ENCODE data around the gene DBN1. TPM values are rescaled to one million over a fixed set of nuclear protein-coding genes. Genes with fewer than 3 reads are reported as not detected.

The DBN1 gene
- 53.1 and 59.3 TPM in 2 replicates for total RNA-seq (2014; rRNA removed; shearing (Covaris generic))
- polyA plus RNA-seq (2014; cell fraction: nucleus; rRNA removed): 204 and 209 TPM in 2 replicates

DNA sequence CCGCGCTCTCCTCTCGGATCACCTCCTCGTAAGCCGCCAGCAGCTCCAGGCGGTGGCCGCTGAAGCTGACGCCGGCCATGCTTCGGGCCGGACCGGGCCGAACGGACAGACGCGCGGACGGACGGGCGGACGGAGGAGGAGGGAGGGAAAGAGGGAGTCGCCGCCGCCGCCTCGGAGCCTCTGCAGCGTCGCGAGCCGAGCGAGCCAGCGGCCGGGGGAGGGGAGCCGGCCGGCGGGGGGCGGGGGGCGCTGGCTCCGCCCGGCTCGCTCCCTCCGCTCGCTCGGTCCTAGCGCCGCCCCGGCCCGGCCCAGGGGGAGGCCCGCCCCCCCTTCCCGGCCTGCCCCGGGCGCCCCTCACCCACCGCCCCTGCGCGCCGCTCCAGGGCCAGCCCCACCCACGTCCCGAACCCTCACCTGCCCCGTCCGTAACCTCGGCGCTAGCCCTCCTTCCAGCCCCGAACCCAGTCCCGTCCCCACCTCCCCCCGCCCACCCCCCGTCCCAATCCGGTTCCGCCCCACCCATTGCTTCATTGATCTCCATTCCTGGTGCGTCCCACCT is at the start of gene DBN1:
Gene DBN1, minus strand, starts transcription at position 192 of the 559 bp plus-strand sequence. Its CDS starts 113 bp downstream, at position 79.
- peak; percentile 37 for DNase-seq (ENCODE audit: extremely low read depth, low read depth)

DNA sequence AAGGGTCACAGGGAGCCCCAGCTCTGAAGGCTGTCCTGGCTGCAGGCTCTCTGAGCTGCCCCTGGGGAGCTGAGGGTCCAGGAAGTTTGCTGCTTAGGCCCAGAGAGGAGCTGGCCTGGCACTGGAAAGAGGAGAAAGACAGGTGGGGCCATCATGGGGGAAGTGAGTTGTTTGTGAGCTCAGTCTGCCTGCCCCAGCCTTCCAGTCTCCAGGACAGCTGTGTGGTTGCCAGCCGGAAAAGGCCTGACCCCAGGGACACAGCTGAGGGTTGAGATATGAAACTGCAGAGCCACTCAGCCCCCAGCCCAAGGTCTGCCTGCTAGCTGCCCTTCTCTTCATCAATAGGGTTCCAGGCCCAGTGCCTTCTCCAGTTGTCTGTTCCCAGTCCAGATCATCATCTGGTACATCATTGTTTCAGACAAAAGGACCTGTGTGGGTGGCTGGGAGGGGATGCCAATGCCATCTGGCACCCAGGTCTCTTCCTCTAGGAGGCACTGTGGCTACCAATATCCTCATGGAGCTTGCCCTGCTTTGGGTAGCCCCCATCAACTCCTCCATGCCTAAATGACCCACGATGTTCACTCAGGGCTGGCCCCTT is 47.6 kb upstream of the DBN1 start:
- DNase-seq (ENCODE audit: extremely low read depth, low read depth): no peak

DNA sequence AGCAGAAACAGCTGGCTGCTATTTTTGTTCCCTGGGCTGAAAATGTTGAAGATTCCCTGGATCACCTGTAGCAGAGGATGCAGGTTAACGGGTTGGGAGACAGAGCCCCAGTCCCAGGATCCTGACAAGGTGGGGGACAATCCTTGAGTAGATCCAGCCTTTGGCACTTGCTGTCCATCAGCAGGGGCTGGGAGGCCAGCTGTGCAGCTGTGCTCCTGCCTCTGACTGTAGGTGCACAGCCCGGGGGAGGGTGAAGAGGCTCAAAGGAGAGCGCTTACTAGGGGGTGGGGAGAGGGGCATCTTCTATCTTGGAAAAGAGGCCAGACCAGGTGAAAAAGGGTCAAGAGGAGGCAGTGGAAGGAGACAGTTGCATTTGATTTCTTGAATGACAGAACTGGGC is 46.8 kb upstream of the DBN1 start:
- DNase-seq (ENCODE audit: extremely low read depth, low read depth): no peak

DNA sequence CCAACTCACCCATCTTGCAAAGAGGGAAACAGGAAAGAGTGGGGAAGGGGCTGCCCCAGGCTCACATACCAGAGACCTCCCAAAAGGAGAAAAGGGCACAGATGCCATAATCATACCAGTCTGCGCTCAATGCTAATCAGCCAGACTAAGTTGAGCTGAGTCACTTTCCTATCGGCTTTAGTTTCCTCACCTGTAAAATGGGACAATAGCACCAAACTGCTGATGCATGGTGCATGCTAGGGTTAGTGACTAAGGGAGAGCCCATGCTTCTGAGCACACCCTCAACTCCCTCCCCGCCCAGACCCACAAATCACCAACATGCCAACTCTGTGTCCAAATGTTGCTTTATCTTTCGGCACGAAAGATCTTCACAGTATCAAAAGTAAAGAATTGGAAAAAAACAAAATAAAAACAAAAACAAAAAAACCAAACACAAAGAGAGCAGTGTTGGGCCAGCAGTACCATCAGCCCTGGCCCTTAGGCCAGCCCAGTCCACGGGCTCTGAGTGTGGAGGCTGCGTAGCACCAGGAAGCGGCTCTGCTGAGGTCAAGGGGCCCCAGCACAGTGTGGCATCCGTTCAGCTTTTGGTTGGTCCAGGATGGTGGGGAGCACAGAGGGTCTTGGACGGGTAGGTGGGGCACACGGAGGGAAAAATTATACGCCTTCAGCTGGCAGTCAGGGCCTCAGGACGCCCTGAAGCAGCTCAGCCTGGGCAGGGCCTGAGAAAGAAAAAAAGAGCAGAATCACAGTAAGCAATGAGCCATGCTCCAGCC is 46.2 kb upstream of the DBN1 start:
- no peak for DNase-seq (ENCODE audit: extremely low read depth, low read depth)

DNA sequence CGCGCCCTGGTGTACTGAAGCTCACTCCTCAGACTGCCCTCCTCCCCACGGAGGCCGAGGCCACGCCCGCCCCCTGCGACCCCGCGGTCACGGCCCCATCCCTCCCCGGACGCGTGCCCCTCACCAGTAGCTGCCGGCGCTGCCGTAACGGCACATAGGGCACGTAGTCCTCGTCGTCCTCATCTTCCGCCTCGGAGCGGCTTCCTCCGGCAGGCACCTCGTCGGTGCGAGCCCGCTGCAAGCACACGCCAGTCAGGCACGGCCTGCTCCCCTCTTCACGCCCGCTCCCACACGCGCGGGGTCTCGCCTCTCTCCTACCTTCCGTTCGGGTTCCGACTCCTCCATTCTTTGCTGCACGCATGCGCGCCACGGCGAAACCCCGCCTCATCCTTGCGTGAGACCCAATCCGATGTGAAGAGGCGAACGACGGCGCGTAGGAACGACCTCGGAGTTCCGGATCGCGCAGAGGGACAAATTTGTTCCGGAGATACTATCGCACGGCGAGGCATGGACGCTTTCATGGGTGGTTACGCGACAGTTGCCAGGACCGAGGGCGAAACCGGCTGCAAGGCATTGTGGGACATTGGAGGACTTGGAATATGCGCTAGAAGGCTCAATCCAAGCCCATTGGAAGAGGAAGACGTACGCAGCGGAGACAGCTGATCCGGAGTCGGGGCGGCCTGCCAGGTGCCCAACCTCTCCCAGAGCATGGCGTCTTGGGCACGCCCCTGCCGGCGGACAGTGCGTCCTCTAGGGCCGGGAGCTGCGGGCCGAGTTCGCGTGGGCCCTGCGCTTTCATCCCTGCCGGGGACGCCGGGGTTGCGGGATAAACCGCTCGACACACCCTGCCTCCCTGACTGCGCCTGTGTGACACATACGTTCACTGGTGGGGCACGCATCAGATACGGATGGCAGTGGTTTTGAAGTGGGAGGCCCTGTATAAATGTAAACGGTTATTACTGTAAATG is 43.5 kb upstream of the DBN1 start, which contains the start of gene DDX41:
Gene DDX41, minus strand, starts transcription at position 361 of the 968 bp plus-strand sequence. Its CDS starts 16 bp downstream, at position 345.
- peak; percentile 99 for DNase-seq (ENCODE audit: extremely low read depth, low read depth)

DNA sequence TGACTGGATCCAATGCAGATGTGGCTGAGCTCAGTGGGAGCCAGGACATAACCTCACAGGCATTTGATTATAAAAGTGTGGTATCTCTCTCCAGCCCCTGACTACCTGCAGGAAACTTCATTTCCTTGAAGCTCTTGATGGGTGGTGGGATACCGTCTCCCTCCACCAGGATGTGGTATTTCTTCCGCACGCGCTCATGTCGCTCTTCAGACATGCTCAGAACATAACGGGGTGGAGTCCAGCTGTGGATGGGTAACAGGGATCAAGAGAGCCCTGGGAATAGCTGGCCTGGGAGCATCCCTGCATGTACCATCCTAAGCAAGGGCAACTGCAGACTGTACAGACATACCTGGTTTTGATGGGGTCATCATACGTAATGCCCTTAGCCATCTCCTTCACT is 42.1 kb upstream of the DBN1 start:
- no peak for DNase-seq (ENCODE audit: extremely low read depth, low read depth)

DNA sequence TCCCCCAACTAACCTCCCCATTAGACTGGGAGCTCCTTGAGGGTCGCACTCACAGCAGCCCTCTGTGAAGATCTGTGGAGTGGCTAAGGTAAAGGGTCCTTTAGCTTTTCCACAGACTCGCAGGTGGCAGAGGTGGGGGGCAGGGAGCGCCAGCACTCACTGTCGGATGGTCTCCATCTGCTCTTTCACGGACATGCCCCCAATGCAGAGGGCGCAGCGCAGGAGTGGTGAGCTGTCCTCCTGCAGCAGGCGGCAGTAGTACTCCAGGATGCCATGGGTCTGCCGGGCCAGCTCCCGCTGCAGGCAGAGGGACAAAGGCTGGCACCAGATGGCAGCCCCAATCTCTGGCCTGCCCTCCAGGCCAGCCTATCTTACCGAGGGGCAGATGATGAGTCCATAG is 41.1 kb upstream of the DBN1 start:
- no peak for DNase-seq (ENCODE audit: extremely low read depth, low read depth)

DNA sequence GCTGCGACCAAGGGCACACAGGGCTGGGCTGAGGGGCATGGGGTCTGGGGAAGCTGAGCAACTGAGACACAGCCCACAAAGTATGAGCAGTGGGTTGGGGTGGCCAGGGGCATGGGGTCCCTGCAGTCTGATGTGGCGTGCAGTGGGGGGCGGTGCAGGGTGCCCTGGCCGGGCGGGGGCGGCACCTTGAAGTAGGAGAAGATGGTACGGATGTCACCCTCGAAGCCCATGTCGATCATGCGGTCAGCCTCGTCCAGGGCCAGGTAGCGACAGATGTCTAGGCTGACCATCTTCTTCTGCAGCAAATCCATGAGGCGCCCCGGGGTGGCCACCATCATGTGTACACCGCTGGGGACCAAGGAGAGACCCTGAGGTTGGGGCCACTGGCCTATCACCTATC is 40.1 kb upstream of the DBN1 start:
- no peak for DNase-seq (ENCODE audit: extremely low read depth, low read depth)

DNA sequence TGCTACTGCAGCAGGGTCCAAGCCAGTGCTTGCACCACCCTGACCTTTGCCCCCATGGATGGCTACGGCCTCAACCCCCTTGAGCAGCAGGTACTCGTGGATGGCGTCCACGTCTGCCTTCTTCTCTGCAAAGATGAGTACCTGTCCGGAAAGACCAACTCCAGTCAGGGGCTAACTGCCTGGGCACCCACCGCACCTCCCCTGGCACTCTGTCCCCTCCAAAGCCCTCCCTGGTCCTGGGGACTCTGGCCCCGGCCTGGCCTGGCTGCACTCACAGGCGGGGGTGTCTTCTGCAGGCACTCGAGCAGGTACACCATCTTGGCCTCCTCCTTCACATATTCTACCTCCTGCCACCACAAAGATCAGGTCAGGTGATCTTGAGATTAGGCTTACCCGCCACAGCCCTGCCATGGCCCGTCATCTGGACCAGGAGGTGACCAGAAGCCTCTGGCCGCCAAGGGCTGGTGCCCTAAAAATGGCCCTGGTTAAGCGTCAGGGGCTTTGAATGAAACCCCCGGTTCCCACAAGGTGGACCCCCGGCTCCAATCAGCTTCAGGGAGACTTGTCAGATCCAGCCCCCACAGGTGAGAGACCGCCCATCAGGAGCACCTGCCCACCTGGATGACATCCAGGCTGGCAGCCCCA is 39.4 kb upstream of the DBN1 start:
- no peak for DNase-seq (ENCODE audit: extremely low read depth, low read depth)

DNA sequence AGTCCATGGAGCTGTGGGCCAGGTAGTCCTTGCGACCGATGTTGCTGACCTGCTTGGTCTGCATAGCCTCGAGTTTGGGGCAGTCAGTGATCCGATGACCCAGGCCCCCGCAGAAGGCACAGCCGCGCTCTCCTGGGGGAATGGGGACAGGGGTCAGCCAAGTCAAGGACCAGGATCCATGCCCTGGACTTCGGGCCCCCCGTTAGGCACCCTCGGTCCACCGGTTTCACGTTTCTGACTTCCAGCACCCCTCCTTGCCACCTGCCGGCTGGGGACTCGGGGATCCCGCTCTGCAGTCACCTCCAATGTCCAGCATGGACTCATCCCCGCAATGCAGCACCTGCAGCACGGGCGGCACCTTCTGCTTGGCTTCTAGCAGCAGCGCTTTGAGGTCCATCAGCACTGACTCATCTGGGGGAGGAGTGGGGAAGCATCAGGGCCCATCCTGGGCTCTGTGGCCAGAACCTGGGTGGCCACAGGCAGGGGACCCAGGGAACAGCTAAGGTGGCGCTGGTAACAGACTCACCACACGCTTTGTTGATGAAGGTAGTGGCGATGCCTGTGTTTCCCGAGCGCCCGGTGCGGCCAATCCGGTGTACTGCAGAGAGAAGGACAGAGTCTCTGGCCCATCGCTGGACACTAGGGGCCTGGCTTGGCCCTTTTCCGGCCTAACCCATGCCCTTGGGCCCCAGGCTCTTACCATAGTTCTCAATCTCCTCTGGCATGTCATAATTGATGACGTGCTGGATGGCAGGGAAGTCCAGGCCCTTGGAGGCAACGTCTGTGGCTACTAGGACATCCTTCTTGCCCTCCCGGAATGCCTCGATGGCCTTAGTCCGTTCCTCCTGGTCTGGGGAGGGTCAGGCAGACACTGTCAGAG is 38.6 kb upstream of the DBN1 start:
- no peak for DNase-seq (ENCODE audit: extremely low read depth, low read depth)

DNA sequence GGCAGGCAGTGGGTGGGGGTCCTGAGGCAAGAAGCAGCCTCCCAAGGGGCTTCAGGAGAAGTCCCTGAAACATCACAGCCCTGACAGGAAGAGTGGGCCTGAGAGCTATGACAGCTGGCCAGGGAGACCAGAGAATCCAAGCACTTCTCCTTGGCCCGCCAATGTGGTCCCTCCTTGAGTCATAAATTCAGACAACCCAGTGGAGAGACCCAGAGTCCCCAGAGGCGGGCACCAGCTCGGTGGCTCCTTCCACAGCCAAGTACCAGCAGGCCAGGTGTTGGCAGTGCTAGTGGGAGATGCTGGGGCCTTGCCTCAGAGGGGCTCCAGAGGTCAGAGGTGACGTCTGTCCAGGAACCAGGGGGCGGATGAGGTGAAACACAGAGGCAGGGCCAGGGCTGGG is 37.7 kb upstream of the DBN1 start:
- no peak for DNase-seq (ENCODE audit: extremely low read depth, low read depth)

DNA sequence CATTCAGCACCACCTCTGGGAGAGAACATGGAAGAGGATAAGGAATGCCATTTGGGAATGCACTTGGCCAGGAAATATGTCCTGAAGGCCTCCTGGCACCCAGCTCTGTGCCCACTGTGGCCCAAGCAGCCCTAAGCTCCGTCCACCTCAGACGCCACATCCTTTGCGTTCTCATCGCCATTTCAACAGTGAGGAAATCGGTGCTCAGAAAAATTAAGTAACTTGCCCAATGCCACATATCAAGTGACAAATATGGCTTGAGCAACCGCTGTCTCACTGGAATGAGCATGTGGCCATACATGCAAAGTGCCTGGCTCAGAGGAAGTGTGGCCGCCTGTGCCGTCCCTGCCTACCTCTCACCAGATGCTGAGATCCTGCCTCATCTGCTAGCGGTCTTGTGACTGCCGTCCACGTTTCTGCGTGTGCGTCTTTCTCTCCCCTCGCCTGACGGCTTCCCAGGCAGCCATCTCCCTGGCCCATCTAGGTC is 37.2 kb upstream of the DBN1 start:
- no peak for DNase-seq (ENCODE audit: extremely low read depth, low read depth)

DNA sequence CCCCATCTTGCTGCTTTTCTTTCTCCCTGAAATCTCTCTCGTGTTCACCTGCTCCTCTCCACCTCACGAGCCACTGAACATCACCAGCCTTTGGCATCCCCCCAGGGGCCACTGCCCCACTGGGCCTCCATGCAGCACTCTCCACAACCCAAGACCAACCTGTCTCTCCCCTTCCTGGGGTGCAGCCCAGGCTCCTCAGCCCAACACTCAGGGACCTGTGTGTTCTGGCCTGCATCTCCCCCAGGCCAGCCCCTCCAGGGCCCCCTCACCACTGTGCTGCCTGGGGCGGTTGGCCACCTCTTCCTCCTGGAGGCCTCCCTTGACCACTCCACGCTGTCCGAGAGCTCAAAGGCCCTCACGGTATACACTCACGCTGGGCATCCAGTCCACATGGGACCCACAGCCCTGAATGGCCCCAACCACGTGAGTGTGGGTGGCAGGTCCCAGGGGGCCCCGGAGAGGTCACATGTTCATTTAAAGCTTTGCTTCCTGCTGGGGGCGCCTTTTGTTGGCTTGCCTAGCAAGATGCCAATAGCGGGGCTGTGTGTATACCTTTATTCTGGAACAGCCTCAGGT is 36.6 kb upstream of the DBN1 start:
- no peak for DNase-seq (ENCODE audit: extremely low read depth, low read depth)

DNA sequence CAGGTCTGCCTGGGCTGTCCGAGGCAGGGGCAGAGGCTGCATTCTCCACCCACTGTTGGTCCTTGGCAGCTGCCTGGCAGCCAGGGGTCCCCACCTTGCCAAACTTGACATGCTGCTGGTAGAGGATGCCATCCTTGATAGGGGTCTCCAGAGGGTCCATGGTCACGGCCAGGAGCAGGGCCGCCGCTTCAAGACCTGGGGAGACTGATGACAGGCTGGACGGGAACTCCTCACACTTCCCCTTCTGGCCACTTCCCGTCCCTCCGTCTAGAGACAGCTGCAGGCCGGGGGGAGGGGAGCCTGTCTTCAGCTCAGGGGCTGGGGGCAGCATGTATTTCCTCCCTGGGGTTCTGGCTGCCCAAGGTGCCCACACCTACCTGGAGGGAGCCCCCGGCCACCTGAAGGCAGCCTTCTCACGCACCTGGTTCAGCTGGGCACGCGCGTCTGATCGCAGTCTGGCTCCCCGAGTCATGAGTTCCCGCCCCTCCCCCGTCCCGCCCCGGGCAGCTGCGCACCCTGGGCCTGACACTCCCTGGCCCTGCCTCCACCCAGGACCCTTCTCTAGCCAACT is 36.0 kb upstream of the DBN1 start, which contains the start of gene DOK3:
Gene DOK3, minus strand, starts transcription at position 446 of the 571 bp plus-strand sequence. Its CDS starts 286 bp downstream, at position 160.
- no peak for DNase-seq (ENCODE audit: extremely low read depth, low read depth)

DNA sequence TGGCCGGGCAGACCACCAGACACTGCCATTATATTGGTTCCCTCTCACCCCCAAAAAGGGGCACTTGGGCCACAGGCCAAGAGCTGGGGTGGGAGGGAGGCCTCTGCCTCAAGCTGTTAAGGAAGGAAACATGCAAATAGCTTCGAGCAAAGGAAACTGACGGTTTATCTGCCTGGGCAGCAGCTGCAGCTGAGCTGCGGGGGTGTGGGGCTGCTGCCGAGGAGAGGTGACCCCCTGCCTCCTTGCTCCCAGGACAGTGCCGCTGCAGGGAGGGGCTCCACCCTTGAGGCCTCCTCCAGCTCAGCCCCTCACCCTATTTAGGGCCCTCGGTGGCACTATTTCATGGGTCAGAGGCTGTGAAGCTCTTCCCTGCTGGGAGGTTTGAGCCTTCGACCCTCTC is 35.4 kb upstream of the DBN1 start:
- no peak for DNase-seq (ENCODE audit: extremely low read depth, low read depth)

DNA sequence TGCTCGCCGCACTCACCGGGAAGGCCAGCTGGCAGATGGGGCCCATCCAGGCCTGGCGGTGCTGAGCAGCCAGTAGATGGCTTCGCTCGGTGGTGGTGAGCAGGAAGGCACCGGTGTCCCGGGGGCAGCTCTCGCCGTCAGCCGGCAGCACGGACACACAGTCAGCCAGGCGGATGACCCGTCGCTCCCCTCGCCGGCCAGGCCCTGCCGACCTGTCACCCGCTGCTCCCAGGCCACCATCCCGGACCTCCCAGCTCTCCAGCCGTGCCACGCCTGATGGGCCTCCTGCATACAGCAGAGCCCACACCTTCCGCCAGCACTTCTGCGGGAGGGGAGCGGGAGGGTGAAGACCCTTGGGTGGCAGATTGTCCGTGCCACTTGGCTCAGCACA is 34.8 kb upstream of the DBN1 start:
- no peak for DNase-seq (ENCODE audit: extremely low read depth, low read depth)

DNA sequence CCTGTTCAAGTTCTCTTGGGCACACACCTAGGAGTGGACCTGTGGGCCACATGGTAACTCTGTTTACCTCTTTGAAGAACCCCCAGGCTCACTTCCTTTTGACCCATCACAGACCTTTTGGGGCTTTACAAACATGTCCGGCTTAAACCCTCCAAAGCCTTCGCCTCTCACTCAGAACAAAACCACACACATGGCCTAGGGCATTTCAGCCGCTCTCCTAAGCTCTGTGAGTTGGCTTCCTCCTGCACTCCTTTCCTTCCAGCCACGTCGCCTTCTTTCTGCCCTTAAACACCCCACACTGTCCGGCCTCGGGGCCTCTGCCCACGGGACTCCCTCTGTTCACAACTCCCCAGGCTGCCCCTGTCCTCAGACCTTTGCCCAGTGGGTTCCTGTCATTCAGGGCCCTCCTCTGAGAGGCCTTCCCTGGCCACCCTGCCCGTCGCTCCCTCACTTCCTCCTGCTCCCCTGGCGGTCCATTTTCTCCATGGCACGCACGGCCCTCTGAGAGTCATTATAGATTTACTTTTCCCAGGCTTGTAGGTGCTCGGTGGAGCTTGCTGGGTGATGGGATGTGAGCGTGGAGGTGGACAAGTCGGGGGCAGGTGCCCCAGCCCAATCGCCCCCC is 34.3 kb upstream of the DBN1 start:
- no peak for DNase-seq (ENCODE audit: extremely low read depth, low read depth)

DNA sequence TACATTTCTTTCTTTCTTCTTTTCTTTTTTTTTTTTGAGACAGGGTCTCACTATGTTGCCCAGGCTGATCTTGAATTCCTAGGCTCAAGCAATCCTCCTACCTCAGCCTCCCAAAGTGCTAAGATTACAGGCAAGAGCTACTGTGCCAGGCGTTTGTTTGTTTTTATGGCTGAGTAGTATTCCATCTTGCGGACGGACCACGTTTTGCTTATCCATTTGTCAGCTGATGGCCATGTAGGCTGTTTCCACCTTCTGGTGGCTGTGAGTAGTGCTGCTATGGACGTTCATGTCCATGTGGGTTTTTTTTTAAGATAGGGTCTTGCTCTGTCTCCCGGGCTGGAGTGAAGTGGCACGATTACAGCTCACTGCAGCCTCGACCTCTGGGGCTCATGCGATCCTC is 33.7 kb upstream of the DBN1 start:
- no peak for DNase-seq (ENCODE audit: extremely low read depth, low read depth)

Measured in NCI-H460 (cell line).